Lung (tissue), 12 donors: ENCODE results near the gene IL1RL1. TPM values are rescaled to one million over a fixed set of nuclear protein-coding genes. Genes with fewer than 3 reads are reported as not detected.

Source experiments
- ATAC-seq: fragments of 200-7000 bp; cut with Tn5 transposase; one replicate; pipeline ENCODE4 v1.9.1; 2020; ENCODE audit warnings: moderate number of reproducible peaks; ENCODE audit not compliant: insufficient read depth, low FRiP score
- DNase-seq, 3 donors: peaks; one replicate each; pipeline ENCODE4 v3.0.0-alpha.2; 2013 to 2017
- H3K27ac ChIP-seq, 2 donors: one replicate each; pipeline ENCODE4 v1.5.1; 2013; ENCODE audit warnings: mild to moderate bottlenecking in 2 of 2, moderate library complexity in 2 of 2, control low read depth in 1 of 2, inconsistent platforms in 1 of 2, low read depth in 1 of 2, low read length in 1 of 2
- H3K27me3 ChIP-seq, 3 donors: one replicate each; pipeline ENCODE4 v1.5.1; 2013; ENCODE audit warnings: low read length in 2 of 3; ENCODE audit not compliant: control insufficient read depth in 3 of 3, insufficient read depth in 3 of 3
- H3K36me3 ChIP-seq, 4 donors: one replicate each; pipeline ENCODE4 v1.5.1; 2013; ENCODE audit warnings: low read length in 4 of 4, mild to moderate bottlenecking in 1 of 4, moderate library complexity in 1 of 4; ENCODE audit not compliant: control insufficient read depth in 4 of 4, insufficient read depth in 4 of 4
- H3K4me1 ChIP-seq, 5 donors: one replicate each; pipeline ENCODE4 v1.5.1; 2013; ENCODE audit warnings: low read length in 5 of 5, mild to moderate bottlenecking in 2 of 5, moderate library complexity in 1 of 5; ENCODE audit not compliant: control insufficient read depth in 5 of 5, insufficient read depth in 5 of 5
- H3K4me3 ChIP-seq: one replicate; pipeline ENCODE4 v1.5.1; 2013; ENCODE audit warnings: mild to moderate bottlenecking, control low read depth, moderate library complexity
- H3K9ac ChIP-seq, 2 donors: one replicate each; pipeline ENCODE4 v1.5.1; 2013; ENCODE audit warnings: low read length in 2 of 2, control low read depth in 1 of 2; ENCODE audit not compliant: insufficient read depth in 1 of 2
- H3K9me3 ChIP-seq, 4 donors: one replicate each; pipeline ENCODE4 v1.5.1; 2013; ENCODE audit warnings: low read length in 3 of 4, mild to moderate bottlenecking in 1 of 4, moderate library complexity in 1 of 4; ENCODE audit not compliant: control insufficient read depth in 4 of 4, insufficient read depth in 3 of 4
- CTCF ChIP-seq: IDR thresholded peaks from 2 replicates; pipeline ENCODE4 v1.5.1; 2012; ENCODE audit warnings: mild to moderate bottlenecking; ENCODE audit errors: control extremely low read depth, extremely low read depth
- WGBS, 2 donors: extraction: QIAGEN DNeasy Blood & Tissue Kit; methylation state at CpG; one replicate each; pipeline ENCODE4 v1.1.7; 2013; 5-methylcytosine and 5-hydroxymethylcytosine counted together
- polyA plus RNA-seq, 2 donors: library from polyadenylated mRNA; stranded (reverse); fragments of 200-250 nt; gene quantifications; one replicate each; pipeline ENCODE4 v1.2.1, GENCODE V29; 2013
- total RNA-seq, 2 donors: library from RNA; depleted of rRNA in 1 of 2; stranded (reverse); fragments of >200 nt in 1 of 2; gene quantifications; one replicate each; pipeline ENCODE4 v1.2.1, GENCODE V29; 2014 to 2021
- donor health status: control.
- donor health status: control.
- donor health status: Bipolar disorder and iron deficiency.
- donor health status: healthy.
- donor health status: DM: yes; HTN: yes; CAD: no.

Gene IL1RL1
- total and polyA plus RNA-seq, 4 donors: 1.5 to 383 (median 77.8) TPM

- TF ChIP-seq CTCF: no peak
Measured at GRCh38 chr2:102350137-102350793, 38.9 kb downstream of the IL1RL1 start.

GRCh38 chr2:102355526-102356380, 44.4 kb downstream of the IL1RL1 start, which contains the start of gene IL18R1:
IL18R1 (plus strand) TSS chr2:102355796; CDS start chr2:102362661, 6,865 bp downstream.
- TF ChIP-seq CTCF: peak; percentile 65
- Histone ChIP-seq H3K36me3 (no peaks in the 10 kb centered on the region), H3K4me3 (peak within 1 kb of the TSS; percentile 52), H3K27me3 (no peaks in the 10 kb centered on the region), H3K4me1 (peaks cover 0 to 5% (median 0%) of the 10 kb centered on the region in 5 donors), H3K27ac (peak within 1 kb of the TSS; percentile 72 to 84), H3K9me3 (no peaks in the 10 kb centered on the region), H3K9ac (peak within 1 kb of the TSS; percentile 8 to 56)
- DNase-seq (peak; percentile 80 to 90 (median 83)), ATAC-seq (peak; percentile 95)
- WGBS, 2 donors: 1% methylated on average over 64 to 69 of the region's 69 CpGs

More at GRCh38 chr2:102350137-102350793, 38.9 kb downstream of the IL1RL1 start:
- Histone ChIP-seq H3K9me3 (no peaks in the 10 kb centered on the region), H3K4me3 (no peak overlapping the region), H3K27me3 (no peaks in the 10 kb centered on the region), H3K27ac (no peak overlapping the region), H3K36me3 (no peaks in the 10 kb centered on the region), H3K9ac (no peak overlapping the region), H3K4me1 (no peaks in the 10 kb centered on the region)
- ATAC-seq (no peak), DNase-seq (no peak)
- 80 to 88% methylated on average over 1 of the region's 1 CpG for WGBS, 2 donors

GRCh38 chr2:102356381-102356712, 45.0 kb downstream of the IL1RL1 start:
- no peaks in the 10 kb centered on the region for H3K27me3 ChIP-seq
- DNase-seq (peak in 1 of 3 donors; percentile 3), ATAC-seq (no peak)
- TF ChIP-seq CTCF: no peak
- peak overlapping the region in 1 of 2 donors; percentile 84 for H3K27ac ChIP-seq
- WGBS, 2 donors: 11 to 13% methylated on average over 7 of the region's 7 CpGs
- peak overlapping the region; percentile 52 for H3K4me3 ChIP-seq
- peak overlapping the region; percentile 8 to 56 for H3K9ac ChIP-seq
- no peaks in the 10 kb centered on the region for H3K9me3 ChIP-seq
- no peaks in the 10 kb centered on the region for H3K36me3 ChIP-seq
- H3K4me1 ChIP-seq: peaks cover 0 to 5% (median 0%) of the 10 kb centered on the region in 5 donors
